Measurements from ENCODE around the gene MGAT5. TPM values are rescaled to one million over a fixed set of nuclear protein-coding genes. Genes with fewer than 3 reads are reported as not detected.

Gene MGAT5
- total RNA-seq, 1 donor from 2014 or later, result 58.8 TPM

DNA sequence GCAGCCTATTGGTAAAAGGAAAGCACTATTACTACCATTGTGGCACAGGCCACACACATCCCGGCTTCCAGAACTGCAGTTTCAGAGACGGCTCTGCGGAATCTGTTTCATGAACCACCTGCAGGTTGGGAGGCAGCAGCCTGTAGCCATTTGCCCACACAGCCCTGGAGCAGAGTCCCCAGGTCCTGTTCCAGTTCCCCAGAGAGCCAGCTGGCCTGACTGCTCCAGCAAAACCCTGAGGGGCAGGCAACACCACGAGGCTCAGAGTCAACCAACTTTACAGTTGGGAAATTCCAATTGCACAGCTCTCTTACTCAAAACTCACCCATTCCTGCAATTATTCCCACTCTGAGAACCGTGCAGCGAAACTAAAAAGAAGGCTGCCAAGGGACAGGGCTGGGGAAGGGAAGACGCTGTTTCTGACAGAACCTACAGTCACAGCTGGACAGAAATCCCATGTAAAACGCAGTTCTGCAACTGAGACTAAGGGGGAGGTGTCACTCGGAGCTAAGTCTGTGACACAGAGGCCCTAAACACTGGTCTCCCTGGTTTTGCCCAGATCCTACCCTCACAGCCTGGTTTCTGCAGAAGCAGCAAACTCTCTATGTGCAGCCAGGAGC lies 245.5 kb downstream of the MGAT5 start:
- Mint-ChIP-seq H3K9me3 (ENCODE audit: unreplicated experiment) (peaks cover 7% of the 10 kb centered on the region), H3K27ac (ENCODE audit: unreplicated experiment) (no peak overlapping the region), H3K36me3 (ENCODE audit: unreplicated experiment) (peaks cover 10% of the 10 kb centered on the region), H3K4me3 (ENCODE audit: unreplicated experiment) (no peak overlapping the region), H3K27me3 (ENCODE audit: unreplicated experiment) (peaks cover 5% of the 10 kb centered on the region), H3K4me1 (ENCODE audit: low read depth, unreplicated experiment) (peaks cover 31% of the 10 kb centered on the region)
- TF ChIP-seq, protein P1, sequence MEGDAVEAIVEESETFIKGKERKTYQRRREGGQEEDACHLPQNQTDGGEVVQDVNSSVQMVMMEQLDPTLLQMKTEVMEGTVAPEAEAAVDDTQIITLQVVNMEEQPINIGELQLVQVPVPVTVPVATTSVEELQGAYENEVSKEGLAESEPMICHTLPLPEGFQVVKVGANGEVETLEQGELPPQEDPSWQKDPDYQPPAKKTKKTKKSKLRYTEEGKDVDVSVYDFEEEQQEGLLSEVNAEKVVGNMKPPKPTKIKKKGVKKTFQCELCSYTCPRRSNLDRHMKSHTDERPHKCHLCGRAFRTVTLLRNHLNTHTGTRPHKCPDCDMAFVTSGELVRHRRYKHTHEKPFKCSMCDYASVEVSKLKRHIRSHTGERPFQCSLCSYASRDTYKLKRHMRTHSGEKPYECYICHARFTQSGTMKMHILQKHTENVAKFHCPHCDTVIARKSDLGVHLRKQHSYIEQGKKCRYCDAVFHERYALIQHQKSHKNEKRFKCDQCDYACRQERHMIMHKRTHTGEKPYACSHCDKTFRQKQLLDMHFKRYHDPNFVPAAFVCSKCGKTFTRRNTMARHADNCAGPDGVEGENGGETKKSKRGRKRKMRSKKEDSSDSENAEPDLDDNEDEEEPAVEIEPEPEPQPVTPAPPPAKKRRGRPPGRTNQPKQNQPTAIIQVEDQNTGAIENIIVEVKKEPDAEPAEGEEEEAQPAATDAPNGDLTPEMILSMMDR (IDR thresholded peaks at IDR 0.05; ENCODE audit: partially characterized antibody, unreplicated experiment), result no peak
- DNase-seq, result peak; percentile 36

DNA sequence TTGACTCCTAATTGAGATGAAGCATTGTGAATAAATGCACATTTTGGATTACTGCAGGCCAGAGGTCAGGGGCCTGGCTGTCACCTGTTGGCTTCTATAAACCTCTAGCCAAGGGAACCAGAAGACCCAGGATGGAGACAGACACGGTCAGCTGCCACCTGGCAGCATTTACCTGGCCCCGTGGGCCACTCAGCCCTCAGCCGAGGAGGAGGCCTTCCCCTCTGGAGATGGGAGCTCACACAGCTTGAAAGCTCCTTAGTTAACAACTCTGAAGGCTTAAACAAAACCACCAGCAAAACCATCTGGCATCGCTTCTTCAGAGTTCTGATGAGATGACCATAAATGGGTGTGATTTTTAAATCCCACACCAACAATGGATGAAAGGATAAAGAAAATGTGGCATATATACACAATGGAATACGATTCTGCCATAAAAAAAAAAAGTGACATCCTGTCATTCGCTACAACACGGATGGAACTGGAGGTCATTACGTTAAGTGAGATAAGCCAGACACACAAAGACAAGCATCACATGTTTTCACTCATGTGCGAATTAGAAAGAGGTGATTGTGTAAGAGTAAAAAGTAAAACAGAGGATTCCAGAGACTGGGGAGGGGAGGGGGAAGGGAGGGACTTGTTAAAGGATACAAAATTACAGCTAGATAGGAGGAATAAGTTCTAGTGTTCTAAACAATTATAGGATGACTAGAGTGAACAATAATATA lies 246.5 kb downstream of the MGAT5 start:
- Mint-ChIP-seq H3K9me3 (ENCODE audit: unreplicated experiment) (peaks cover 7% of the 10 kb centered on the region), H3K4me1 (ENCODE audit: low read depth, unreplicated experiment) (peaks cover 33% of the 10 kb centered on the region), H3K4me3 (ENCODE audit: unreplicated experiment) (peak overlapping the region; percentile 10), H3K27me3 (ENCODE audit: unreplicated experiment) (peaks cover 2% of the 10 kb centered on the region), H3K27ac (ENCODE audit: unreplicated experiment) (peak overlapping the region; percentile 53), H3K36me3 (ENCODE audit: unreplicated experiment) (peaks cover 10% of the 10 kb centered on the region)
- TF ChIP-seq, protein P1 (IDR thresholded peaks at IDR 0.05; ENCODE audit: partially characterized antibody, unreplicated experiment), result no peak
- DNase-seq, result no peak

DNA sequence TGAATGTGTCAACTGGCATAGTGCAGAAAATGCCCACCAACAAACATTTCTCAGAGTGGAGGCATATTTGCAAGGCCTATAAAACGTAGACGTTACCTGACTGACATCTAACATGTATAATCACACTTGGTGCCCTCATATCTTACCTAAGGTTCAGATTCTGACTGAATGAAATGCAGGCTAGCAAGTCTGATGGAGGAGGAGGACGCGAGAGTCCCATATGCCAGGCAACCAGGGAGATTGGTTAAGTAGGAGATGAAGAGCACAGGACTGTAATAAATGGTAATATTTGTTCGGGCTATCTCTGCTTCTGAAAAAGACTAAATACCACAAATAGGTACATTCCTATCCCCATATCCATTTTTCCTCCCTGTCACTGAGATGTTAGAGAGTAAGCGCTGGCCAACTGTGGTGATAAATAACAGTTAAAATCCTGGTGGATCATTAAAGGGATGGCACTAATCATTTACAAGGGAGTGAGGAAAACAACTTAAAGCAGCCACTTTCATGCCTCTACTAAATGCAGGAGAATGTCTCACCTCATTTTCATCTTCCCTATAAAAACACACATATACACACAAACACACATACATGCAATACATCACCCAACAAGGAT lies 247.7 kb downstream of the MGAT5 start:
- no peak for DNase-seq
- H3K27me3 Mint-ChIP-seq (ENCODE audit: unreplicated experiment), result peaks cover 2% of the 10 kb centered on the region
- peaks cover 7% of the 10 kb centered on the region for H3K9me3 Mint-ChIP-seq (ENCODE audit: unreplicated experiment)
- peaks cover 33% of the 10 kb centered on the region for H3K4me1 Mint-ChIP-seq (ENCODE audit: low read depth, unreplicated experiment)
- no peak overlapping the region for H3K27ac Mint-ChIP-seq (ENCODE audit: unreplicated experiment)
- H3K4me3 Mint-ChIP-seq (ENCODE audit: unreplicated experiment), result no peak overlapping the region
- H3K36me3 Mint-ChIP-seq (ENCODE audit: unreplicated experiment), result peaks cover 10% of the 10 kb centered on the region
- TF ChIP-seq, protein P1 (IDR thresholded peaks at IDR 0.05; ENCODE audit: partially characterized antibody, unreplicated experiment), result no peak

DNA sequence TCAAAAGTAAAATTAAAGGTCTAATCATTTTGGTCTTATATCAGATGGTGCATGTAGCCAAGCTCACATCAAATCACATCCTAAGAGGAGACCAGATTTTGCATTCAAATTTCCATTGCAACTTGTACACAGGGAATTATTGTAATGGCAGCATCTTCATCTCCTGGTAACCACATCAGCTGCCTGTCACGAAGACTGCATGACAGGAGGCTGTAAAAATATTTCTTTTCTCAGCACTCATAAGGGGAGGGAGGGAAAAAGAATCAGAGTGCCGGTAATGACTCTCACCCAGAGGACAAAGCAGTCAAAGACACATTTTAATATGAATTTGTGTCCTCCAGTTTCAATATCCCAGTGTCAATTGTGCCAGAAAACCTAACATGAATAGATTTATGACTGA lies 248.2 kb downstream of the MGAT5 start:
- Mint-ChIP-seq H3K4me3 (ENCODE audit: unreplicated experiment) (no peak overlapping the region), H3K9me3 (ENCODE audit: unreplicated experiment) (peaks cover 3% of the 10 kb centered on the region), H3K27ac (ENCODE audit: unreplicated experiment) (no peak overlapping the region), H3K4me1 (ENCODE audit: low read depth, unreplicated experiment) (peaks cover 33% of the 10 kb centered on the region), H3K36me3 (ENCODE audit: unreplicated experiment) (peaks cover 10% of the 10 kb centered on the region), H3K27me3 (ENCODE audit: unreplicated experiment) (peaks cover 2% of the 10 kb centered on the region)
- TF ChIP-seq, protein P1 (IDR thresholded peaks at IDR 0.05; ENCODE audit: partially characterized antibody, unreplicated experiment), result no peak
- DNase-seq, result no peak

Measured in glutamatergic neuron (in vitro differentiated cells).